NCI-H1105 treated with DMSO at 0.1 percent for 48 hours (cell line): ENCODE data around the gene MUSTN1.

ENCODE experiments used
- DNase-seq: peaks from one replicate; lab custom pipeline; 2025; lab: John Stamatoyannopoulos, UW

MUSTN1 gene

DNA sequence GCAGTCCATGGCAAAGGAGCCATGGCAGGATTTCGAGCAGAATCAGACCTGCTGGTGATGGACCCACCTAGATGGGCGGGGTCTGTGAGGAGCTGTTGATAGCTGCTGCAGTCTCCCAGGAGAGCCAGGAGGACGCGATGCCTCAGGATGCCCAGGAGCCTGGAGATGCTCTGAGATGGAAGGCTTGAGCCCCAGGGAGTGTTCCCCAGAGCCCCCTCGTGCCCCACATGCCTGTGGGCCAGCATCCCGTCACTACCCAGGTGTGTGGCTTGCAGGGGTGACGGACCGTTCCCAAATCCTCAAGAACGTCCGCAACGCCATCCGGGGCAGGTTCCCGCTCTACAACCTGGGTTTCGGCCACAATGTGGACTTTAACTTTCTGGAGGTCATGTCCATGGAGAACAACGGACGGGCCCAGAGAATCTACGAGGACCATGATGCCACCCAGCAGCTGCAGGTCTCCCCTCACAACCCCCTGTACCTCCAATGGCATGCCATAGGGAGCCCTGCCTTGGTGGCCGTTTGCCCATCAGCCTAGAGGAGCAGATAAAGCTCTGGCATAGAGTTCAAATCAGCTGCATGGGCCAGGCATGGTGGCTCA, 50.7 kb downstream of the MUSTN1 start:
- DNase-seq = no peak

DNA sequence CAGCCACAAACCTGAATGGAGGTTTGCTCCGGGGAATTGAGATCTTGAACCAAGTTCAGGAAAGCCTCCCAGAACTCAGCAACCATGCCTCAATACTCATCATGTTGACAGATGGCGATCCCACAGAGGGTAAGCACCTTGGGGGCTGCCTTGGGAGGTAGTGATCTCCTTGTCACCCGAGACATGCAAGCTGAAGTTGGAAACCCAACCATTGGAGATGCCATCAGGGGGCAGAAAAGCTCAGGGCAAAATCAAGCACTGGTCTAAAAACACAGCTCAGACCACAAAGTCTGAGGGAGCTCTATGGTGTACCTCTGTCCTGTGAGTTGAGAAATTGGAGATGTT, 51.6 kb downstream of the MUSTN1 start:
- DNase-seq = no peak
